CD14-positive monocyte (primary cell): ENCODE measurements around the gene LAMB4. TPM values are rescaled to one million over a fixed set of nuclear protein-coding genes. Genes with fewer than 3 reads are reported as not detected.

Experiments
- DNase-seq, 3 donors: peaks; one replicate each; pipeline ENCODE4 v3.0.0-alpha.2; 2011 to 2022
- H2AFZ ChIP-seq: 2 replicates; pipeline ENCODE4 v1.6.0; 2012; ENCODE audit warnings: mild to moderate bottlenecking, low read depth, low read length, inconsistent platforms; ENCODE audit not compliant: insufficient read depth, poor library complexity, severe bottlenecking
- H3K27ac ChIP-seq, 2 donors: 1 replicate in 1 of 2; 2 replicates in 1 of 2; pipeline ENCODE4 v1.5.1; 2012 to 2013; ENCODE audit warnings: low read length in 2 of 2, control low read depth in 1 of 2, inconsistent platforms in 1 of 2, low read depth in 1 of 2, mild to moderate bottlenecking in 1 of 2
- H3K27me3 ChIP-seq, 2 donors: one replicate each; pipeline versions ENCODE4 v1.6.0 to v1.6.1; 2011 to 2013; ENCODE audit warnings: low read length in 2 of 2; ENCODE audit not compliant: control insufficient read depth in 2 of 2, insufficient read depth in 2 of 2
- H3K36me3 ChIP-seq, 2 donors: replicated peaks in 1 of 2; 1 replicate in 1 of 2; 2 replicates in 1 of 2; pipeline versions ENCODE4 v1.5.1 to v1.6.1; 2012 to 2013; ENCODE audit warnings: low read length in 2 of 2, control low read depth in 1 of 2, inconsistent platforms in 1 of 2, mild to moderate bottlenecking in 1 of 2; ENCODE audit not compliant: insufficient read depth in 2 of 2, control insufficient read depth in 1 of 2
- H3K4me1 ChIP-seq, 2 donors: 1 replicate in 1 of 2; 2 replicates in 1 of 2; pipeline versions ENCODE4 v1.5.1 to v1.6.1; 2012 to 2013; ENCODE audit warnings: low read length in 2 of 2, control low read depth in 1 of 2, inconsistent platforms in 1 of 2, mild to moderate bottlenecking in 1 of 2, moderate library complexity in 1 of 2; ENCODE audit not compliant: insufficient read depth in 2 of 2, control insufficient read depth in 1 of 2
- H3K4me2 ChIP-seq: replicated peaks from 2 replicates; pipeline ENCODE3; 2012; ENCODE audit warnings: low read length, moderate library complexity, mild to moderate bottlenecking; ENCODE audit not compliant: poor library complexity, severe bottlenecking; ENCODE audit errors: extremely low read depth
- H3K4me3 ChIP-seq, 3 experiments: fragments of 200-600 bp in 1 of 3; sonication (generic) in 1 of 3; replicated peaks in 1 of 3; 1 replicate in 2 of 3; 2 replicates in 1 of 3; pipeline ENCODE4 v1.5.1; 2011 to 2013; ENCODE audit warnings: low read length in 3 of 3, mild to moderate bottlenecking in 3 of 3, control low read depth in 2 of 3, low read depth in 2 of 3, inconsistent platforms in 1 of 3, moderate library complexity in 1 of 3
- H3K79me2 ChIP-seq: 2 replicates; pipeline ENCODE4 v1.6.0; 2012; ENCODE audit warnings: mild to moderate bottlenecking, control low read depth, inconsistent platforms, low read length, moderate library complexity; ENCODE audit not compliant: insufficient read depth
- H3K9ac ChIP-seq: 2 replicates; pipeline ENCODE4 v1.6.0; 2017; ENCODE audit warnings: low read length, mild to moderate bottlenecking; ENCODE audit not compliant: insufficient read depth, poor library complexity, severe bottlenecking
- H3K9me3 ChIP-seq, 2 donors: replicated peaks in 1 of 2; 1 replicate in 1 of 2; 2 replicates in 1 of 2; pipeline versions ENCODE4 v1.5.1 to v1.6.1; 2012 to 2013; ENCODE audit warnings: low read length in 2 of 2, control low read depth in 1 of 2; ENCODE audit not compliant: control insufficient read depth in 1 of 2, insufficient read depth in 1 of 2
- H4K20me1 ChIP-seq: 2 replicates; pipeline ENCODE4 v1.6.0; 2012; ENCODE audit warnings: mild to moderate bottlenecking, low read length, control low read depth, moderate library complexity; ENCODE audit not compliant: insufficient read depth
- H3K27ac Mint-ChIP-seq, 7 donors: one replicate each; pipeline ENCODE4 v1.8.0; 2020; ENCODE audit warnings: mild to moderate bottlenecking in 7 of 7, mixed read lengths in 7 of 7, moderate library complexity in 6 of 7, inconsistent platforms in 2 of 7
- H3K27me3 Mint-ChIP-seq, 3 donors: one replicate each; pipeline ENCODE4 v1.8.0; 2021 to 2022; ENCODE audit warnings: low read depth in 3 of 3, mild to moderate bottlenecking in 3 of 3, mixed read lengths in 3 of 3, moderate library complexity in 3 of 3, inconsistent platforms in 1 of 3
- H3K36me3 Mint-ChIP-seq, 2 donors: one replicate each; pipeline ENCODE4 v1.8.0; 2020; ENCODE audit warnings: mixed read lengths in 2 of 2, inconsistent platforms in 1 of 2, mild to moderate bottlenecking in 1 of 2
- H3K4me1 Mint-ChIP-seq: one replicate; pipeline ENCODE4 v1.8.0; 2020; ENCODE audit warnings: mild to moderate bottlenecking, mixed read lengths
- H3K4me3 Mint-ChIP-seq, 2 donors: one replicate each; pipeline ENCODE4 v1.8.0; 2020; ENCODE audit warnings: mild to moderate bottlenecking in 2 of 2, mixed read lengths in 2 of 2, moderate library complexity in 1 of 2
- H3K9me3 Mint-ChIP-seq, 7 donors: one replicate each; pipeline ENCODE4 v1.8.0; 2020 to 2022; ENCODE audit warnings: mixed read lengths in 7 of 7, mild to moderate bottlenecking in 6 of 7, moderate library complexity in 6 of 7, inconsistent platforms in 2 of 7
- WGBS: methylation state at CpG from one replicate; pipeline ENCODE4 v1.1.5; 2013; ENCODE audit warnings: missing lambda C conversion rate; ENCODE audit not compliant: insufficient coverage; 5-methylcytosine and 5-hydroxymethylcytosine counted together
- intact Hi-C, 2 donors: fragments of 100-400 bp; cut with micrococcal nuclease; formaldehyde crosslinking; loops; one replicate each; pipeline versions ENCODE4 v1.15.0 to v1.15.1; 2023
- polyA plus RNA-seq, 3 donors: library from polyadenylated mRNA; depleted of rRNA in 1 of 3; unstranded in 2 of 3; stranded (reverse) in 1 of 3; fragments of 300-500 nt in 2 of 3; fragments of >200 nt in 1 of 3; fragmentation: Illumina TruSeq in 2 of 3; gene quantifications; 1 replicate in 2 of 3; 2 replicates in 1 of 3; pipeline ENCODE4 v1.2.3, GENCODE V29; 2012 to 2021
- TF ChIP-seq, protein P1 (sequence below): fragments of 200-600 bp; IDR thresholded peaks from one replicate; pipeline ENCODE4 v1.8.0; 2022; ENCODE audit warnings: antibody characterized with exemption, mild to moderate bottlenecking

Gene LAMB4
- polyA plus RNA-seq, 3 donors, result not detected

GRCh38 chr7:108099713-108100112, 30.4 kb downstream of the LAMB4 start:
- H3K9ac ChIP-seq, result no peak overlapping the region
- no CpG with 5 or more reads among the region's 1 CpG for WGBS
- no peaks in the 10 kb centered on the region for H3K9me3 ChIP-seq
- no peak overlapping the region for H3K27ac ChIP-seq
- no peak for DNase-seq
- peaks cover 3 to 6% (median 4%) of the 10 kb centered on the region in 3 donors for H3K27me3 Mint-ChIP-seq
- no peak overlapping the region for H3K4me3 ChIP-seq
- H3K4me3 Mint-ChIP-seq, result no peak overlapping the region
- no peaks in the 10 kb centered on the region for H3K36me3 ChIP-seq
- H3K27ac Mint-ChIP-seq, result no peak overlapping the region
- H3K4me1 Mint-ChIP-seq, result no peaks in the 10 kb centered on the region
- no peaks in the 10 kb centered on the region for H3K36me3 Mint-ChIP-seq
- no peaks in the 10 kb centered on the region for H3K4me1 ChIP-seq
- TF ChIP-seq, protein P1, sequence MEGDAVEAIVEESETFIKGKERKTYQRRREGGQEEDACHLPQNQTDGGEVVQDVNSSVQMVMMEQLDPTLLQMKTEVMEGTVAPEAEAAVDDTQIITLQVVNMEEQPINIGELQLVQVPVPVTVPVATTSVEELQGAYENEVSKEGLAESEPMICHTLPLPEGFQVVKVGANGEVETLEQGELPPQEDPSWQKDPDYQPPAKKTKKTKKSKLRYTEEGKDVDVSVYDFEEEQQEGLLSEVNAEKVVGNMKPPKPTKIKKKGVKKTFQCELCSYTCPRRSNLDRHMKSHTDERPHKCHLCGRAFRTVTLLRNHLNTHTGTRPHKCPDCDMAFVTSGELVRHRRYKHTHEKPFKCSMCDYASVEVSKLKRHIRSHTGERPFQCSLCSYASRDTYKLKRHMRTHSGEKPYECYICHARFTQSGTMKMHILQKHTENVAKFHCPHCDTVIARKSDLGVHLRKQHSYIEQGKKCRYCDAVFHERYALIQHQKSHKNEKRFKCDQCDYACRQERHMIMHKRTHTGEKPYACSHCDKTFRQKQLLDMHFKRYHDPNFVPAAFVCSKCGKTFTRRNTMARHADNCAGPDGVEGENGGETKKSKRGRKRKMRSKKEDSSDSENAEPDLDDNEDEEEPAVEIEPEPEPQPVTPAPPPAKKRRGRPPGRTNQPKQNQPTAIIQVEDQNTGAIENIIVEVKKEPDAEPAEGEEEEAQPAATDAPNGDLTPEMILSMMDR, result no peak
- H3K4me2 ChIP-seq, result no peak overlapping the region
- H4K20me1 ChIP-seq, result no peaks in the 10 kb centered on the region
- intact Hi-C loops, result no loop called here
- peaks cover 0 to 2% (median 0%) of the 10 kb centered on the region in 7 donors for H3K9me3 Mint-ChIP-seq
- H3K79me2 ChIP-seq, result no peaks in the 10 kb centered on the region
- H3K27me3 ChIP-seq, result no peaks in the 10 kb centered on the region
- no peak overlapping the region for H2AFZ ChIP-seq

DNA sequence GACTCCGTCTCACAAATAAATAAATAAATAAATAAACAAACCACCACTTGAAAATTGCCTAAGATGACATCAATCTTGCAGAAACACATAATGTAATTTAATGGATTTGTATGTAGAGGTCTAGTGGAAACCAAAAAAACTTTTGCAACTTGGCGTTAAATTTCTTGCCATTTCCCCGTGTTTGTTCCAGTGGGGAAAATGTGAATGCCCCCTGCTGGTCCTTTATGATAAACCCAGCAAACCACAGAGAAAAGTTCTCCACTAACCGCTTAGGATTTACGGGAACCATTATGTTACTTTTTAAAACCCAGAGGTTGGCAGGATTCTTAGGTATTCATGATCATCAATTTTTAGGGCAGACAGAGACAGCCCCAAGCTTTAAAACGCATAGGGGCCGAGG, 32.5 kb downstream of the LAMB4 start:
- no peak overlapping the region for H3K4me3 Mint-ChIP-seq
- Histone ChIP-seq H3K9me3 (no peaks in the 10 kb centered on the region), H2AFZ (no peak overlapping the region), H3K9ac (no peak overlapping the region), H3K4me2 (no peak overlapping the region), H3K4me3 (no peak overlapping the region), H3K4me1 (no peaks in the 10 kb centered on the region), H3K27ac (no peak overlapping the region), H3K36me3 (no peaks in the 10 kb centered on the region), H4K20me1 (no peaks in the 10 kb centered on the region), H3K27me3 (no peaks in the 10 kb centered on the region), H3K79me2 (no peaks in the 10 kb centered on the region)
- H3K27ac Mint-ChIP-seq, result no peak overlapping the region
- TF ChIP-seq, protein P1, result peak; percentile 40
- intact Hi-C loops, result no loop called here
- peaks cover 3 to 7% (median 6%) of the 10 kb centered on the region in 3 donors for H3K27me3 Mint-ChIP-seq
- peaks cover 0 to 1% (median 0%) of the 10 kb centered on the region in 7 donors for H3K9me3 Mint-ChIP-seq
- no peak for DNase-seq
- no peaks in the 10 kb centered on the region for H3K4me1 Mint-ChIP-seq
- WGBS, result 80% methylated on average over 4 of the region's 7 CpGs
- H3K36me3 Mint-ChIP-seq, result no peaks in the 10 kb centered on the region
